HG03460 (cell line): ENCODE results near the gene RILPL1.
"Not testable (repeated sequence)": the region's sequence is repeated elsewhere in the genome, so short reads cannot be mapped to it uniquely, and the experiment has no call there.

ENCODE experiments used
- ATAC-seq: cut with Tn5 transposase; IDR thresholded peaks from one replicate; pipeline ENCODE4 v1.9.1; 2021; ENCODE audit not compliant: unreplicated experiment

Gene RILPL1

DNA sequence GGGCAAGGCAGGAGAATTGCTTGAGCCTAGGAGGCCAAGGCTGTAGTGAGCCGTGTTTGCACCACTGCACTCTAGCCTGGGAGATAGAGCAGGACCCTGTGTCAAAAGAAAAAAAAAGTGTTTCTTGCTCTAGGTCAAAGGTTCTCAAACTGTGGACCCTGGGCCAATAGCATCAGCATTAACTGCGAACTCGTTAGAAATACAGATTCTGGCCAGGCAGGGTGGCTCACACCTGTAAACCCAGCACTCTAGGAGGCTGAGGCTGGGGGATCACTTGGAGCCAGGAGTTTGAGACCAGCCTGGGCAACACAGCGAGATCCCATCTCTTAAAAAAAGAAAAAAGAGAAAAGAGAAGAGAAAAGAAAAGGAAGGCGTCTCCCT is 97.9 kb downstream of the RILPL1 start:
- ATAC-seq, result no peak

DNA sequence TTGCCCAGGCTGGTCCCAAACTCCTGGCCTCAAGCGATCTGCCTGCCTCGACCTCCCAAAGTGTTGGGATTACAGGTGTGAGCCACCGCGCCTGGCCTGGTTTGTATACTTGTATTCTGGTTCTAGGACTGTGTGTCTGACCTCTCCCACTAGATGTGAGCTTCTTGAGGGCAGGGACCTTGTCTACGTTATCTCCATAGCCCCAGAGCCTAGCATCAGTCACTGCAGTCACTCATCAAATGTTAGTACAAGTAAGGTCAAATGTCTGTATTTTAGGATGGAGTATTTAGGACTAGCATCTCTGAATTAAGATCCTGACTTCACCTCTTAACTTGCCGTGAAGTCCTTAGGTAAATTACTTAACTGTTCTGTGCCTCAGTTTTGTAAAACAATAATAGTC is 99.9 kb downstream of the RILPL1 start:
- no peak for ATAC-seq

DNA sequence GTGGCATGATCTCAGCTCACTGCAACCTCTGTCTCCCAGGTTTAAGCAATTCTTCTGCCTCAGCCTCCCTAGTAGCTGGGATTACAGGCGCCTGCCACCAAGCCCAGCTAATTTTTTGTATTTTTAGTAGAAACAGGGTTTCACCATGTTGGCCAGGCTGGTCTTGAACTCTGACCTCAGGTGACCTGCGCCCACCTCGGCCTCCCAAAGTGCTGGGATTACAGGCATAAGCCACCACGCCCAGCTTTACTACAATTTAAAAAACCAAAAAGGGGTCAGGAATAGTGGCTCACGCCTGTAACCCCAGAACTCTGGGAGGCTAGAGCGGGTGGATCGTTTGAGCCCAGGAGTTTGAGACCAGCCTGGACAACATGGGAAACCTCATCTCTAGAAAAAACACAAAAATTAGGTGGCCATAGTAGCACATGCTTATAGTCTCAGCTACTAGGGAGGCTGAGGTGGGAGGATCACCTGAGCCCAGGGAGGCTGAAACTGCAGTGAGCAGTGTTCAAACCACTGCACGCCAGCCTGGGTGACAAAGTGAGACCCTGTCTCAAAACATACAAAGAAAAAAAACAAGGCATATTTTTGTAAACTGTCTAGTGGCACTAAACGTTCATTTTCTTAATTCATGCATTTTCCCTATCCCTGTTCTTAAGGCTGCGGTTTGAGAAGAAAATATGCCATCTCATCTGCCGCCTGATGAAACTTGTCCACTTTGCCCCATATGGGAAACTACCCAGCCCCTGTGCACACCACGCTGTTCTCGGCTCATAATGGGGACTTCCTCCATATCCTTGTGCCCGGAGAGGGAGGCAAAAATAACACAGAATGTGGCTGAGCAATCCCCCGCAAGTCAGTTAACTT is 101.3 kb downstream of the RILPL1 start:
- ATAC-seq, result not testable (repeated sequence)

DNA sequence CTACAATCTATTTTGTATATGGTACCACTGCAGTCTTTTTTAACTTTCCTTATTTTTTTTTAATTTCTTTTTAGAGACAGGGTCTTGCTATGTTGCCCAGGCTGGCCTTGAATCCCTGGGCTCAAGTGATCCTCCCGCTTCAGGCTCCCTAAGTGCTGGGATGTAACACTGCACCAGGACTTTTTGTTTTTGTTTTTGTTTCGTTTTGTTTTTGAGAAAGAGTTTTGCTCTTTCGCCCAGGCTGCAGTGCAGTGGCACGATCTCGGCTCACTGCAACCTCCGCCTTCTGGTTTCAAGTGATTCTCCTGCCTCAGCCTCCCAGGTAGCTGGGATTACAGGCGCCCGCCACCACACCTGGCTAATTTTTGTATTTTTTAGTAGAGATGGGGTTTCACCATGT is 104.4 kb downstream of the RILPL1 start:
- not testable (repeated sequence) for ATAC-seq

DNA sequence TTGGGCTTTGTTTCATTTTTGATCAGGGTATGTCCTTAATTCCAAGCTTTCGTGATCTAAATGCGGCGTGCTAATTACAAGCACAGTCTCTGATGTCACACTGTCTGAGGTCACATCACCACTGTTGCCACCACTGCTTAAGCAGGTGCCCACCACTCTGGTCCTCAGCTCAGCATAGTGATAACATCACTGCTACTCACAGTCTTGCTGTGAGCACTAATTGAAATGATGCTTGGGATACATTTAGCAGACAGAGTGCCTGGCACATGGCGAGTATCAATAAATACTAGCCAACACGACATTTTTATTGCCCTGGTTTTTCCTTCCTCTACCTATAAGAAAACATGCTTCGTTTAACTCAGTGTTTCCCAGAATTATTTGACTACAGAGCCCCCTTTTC is 104.9 kb downstream of the RILPL1 start:
- no peak for ATAC-seq

DNA sequence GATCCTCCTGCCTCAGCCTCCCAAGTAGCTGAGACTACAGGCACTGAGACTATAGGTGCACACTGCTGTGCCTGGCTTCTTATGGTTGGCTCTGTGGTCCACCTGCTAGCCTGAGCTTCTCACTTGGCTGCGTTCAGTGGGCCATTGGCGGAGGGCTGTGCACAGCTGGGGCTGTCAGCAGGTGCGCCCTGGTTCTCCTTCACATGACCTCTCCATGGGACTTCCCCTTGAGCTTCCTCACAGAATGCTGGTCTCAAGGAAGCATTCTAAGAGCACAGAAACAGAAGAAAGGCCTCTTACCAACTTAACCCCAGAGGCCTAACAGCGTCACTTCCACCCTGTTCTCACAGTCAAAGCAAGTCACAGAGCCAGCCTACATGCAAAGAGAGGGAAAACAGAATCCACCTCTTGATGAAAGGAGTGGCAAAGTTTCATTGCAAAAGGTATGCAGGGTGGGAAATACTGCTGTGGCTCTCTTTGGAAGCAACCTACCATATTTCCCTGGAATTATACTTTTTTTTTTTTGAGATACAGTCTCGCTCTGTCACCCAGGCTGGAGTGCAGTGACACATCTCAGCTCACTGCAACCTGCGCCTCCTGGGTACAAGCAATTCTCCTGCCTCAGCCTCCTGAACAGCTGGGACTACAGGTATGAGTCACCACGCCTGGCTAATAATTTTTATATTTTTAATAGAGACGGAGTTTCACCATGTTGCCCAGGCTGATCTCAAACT is 106.3 kb downstream of the RILPL1 start:
- ATAC-seq, result peak; percentile 91

DNA sequence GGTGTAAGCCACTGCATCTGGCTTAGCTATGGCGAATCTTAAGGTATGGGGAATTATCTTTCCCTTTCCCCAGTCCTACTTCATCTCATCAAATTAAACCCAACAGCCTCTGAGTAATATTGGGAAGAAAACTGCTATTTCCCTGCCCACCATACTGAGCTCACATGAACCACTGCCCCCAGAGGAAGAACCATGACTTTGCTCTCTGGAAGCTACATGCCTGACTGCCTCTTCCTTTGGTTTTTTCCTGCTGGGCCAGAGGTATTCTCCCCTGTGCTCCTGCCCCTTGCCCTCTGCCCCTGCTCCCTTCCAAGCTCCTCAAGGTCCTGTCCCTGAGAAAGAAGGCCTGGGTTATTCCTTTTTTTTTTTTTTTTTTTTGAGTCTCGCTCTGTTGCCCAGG is 112.2 kb downstream of the RILPL1 start:
- no peak for ATAC-seq
